ENCODE data around the gene NCKAP5. TPM values are rescaled to one million over a fixed set of nuclear protein-coding genes. Genes with fewer than 3 reads are reported as not detected.

The NCKAP5 gene
- total and polyA plus RNA-seq, 9 donors, result 0.80 to 2.7 (median 2.2) TPM

- no peak for DNase-seq
- H3K27ac ChIP-seq, result no peak overlapping the region
- WGBS, 3 donors, result 92 to 96% (median 93%) methylated on average over 6 of the region's 6 CpGs
- no peaks in the 10 kb centered on the region for H3K9me3 ChIP-seq
- no peaks in the 10 kb centered on the region for H3K27me3 ChIP-seq
- H3K36me3 ChIP-seq, result no peaks in the 10 kb centered on the region
- no peaks in the 10 kb centered on the region for H3K4me1 ChIP-seq (ENCODE audit: insufficient read depth)
- no peak overlapping the region for H3K4me3 ChIP-seq
- TF ChIP-seq CTCF (IDR thresholded peaks at IDR 0.05) (no peak), POLR2A (IDR thresholded peaks at IDR 0.05) (no peak), EP300 (IDR thresholded peaks at IDR 0.05) (no peak)
- intact Hi-C loops (cut with DNase I), result no loop called here
Measured at GRCh38 chr2:133344849-133345248, 223.4 kb downstream of the NCKAP5 start.

- no peak for DNase-seq
- H3K27ac ChIP-seq, result no peak overlapping the region
- no peaks in the 10 kb centered on the region for H3K36me3 ChIP-seq
- H3K4me3 ChIP-seq, result no peak overlapping the region
- no peaks in the 10 kb centered on the region for H3K9me3 ChIP-seq
- H3K27me3 ChIP-seq, result no peaks in the 10 kb centered on the region
- TF ChIP-seq POLR2A (IDR thresholded peaks at IDR 0.05) (no peak), CTCF (IDR thresholded peaks at IDR 0.05) (no peak), EP300 (IDR thresholded peaks at IDR 0.05) (no peak)
- H3K4me1 ChIP-seq (ENCODE audit: insufficient read depth), result no peaks in the 10 kb centered on the region
- intact Hi-C loops (cut with DNase I), result no loop called here
Measured at GRCh38 chr2:133343018-133343352, 225.3 kb downstream of the NCKAP5 start.

GRCh38 chr2:133342286-133343017, 225.8 kb downstream of the NCKAP5 start:
- WGBS, 3 donors, result 83 to 84% (median 83%) methylated on average over 2 of the region's 2 CpGs
- no peaks in the 10 kb centered on the region for H3K27me3 ChIP-seq
- no peaks in the 10 kb centered on the region for H3K9me3 ChIP-seq
- no peaks in the 10 kb centered on the region for H3K36me3 ChIP-seq
- DNase-seq, result no peak
- no peak overlapping the region for H3K4me3 ChIP-seq
- intact Hi-C loops (cut with DNase I), result no loop called here
- no peaks in the 10 kb centered on the region for H3K4me1 ChIP-seq (ENCODE audit: insufficient read depth)
- TF ChIP-seq POLR2A (IDR thresholded peaks at IDR 0.05) (no peak), CTCF (IDR thresholded peaks at IDR 0.05) (no peak), EP300 (IDR thresholded peaks at IDR 0.05) (no peak)
- H3K27ac ChIP-seq, result no peak overlapping the region

GRCh38 chr2:133341575-133341974, 226.7 kb downstream of the NCKAP5 start:
- Histone ChIP-seq H3K4me1 (ENCODE audit: insufficient read depth) (no peaks in the 10 kb centered on the region), H3K9me3 (no peaks in the 10 kb centered on the region), H3K27ac (no peak overlapping the region), H3K4me3 (no peak overlapping the region), H3K27me3 (no peaks in the 10 kb centered on the region), H3K36me3 (no peaks in the 10 kb centered on the region)
- WGBS, 3 donors, result 66 to 76% (median 71%) methylated on average over 2 of the region's 2 CpGs
- DNase-seq, result no peak
- intact Hi-C loops (cut with DNase I), result no loop called here
- no peak for TF ChIP-seq POLR2A (IDR thresholded peaks at IDR 0.05)
- TF ChIP-seq CTCF (IDR thresholded peaks at IDR 0.05), result no peak

Measured in ovary (tissue), 9 donors.